ENCODE measurements around the gene DDX39A.
A peak's percentile ranks its signal among the peaks of the same experiment; 100 is the strongest.

Gene DDX39A

GRCh38 chr19:14371301-14371821 is 47.8 kb downstream of the DDX39A start:
- Histone ChIP-seq H3K36me3 (ENCODE audit: low read length) (no peaks in the 10 kb centered on the region), H3K27ac (ENCODE audit: low read depth, low read length) (no peak overlapping the region), H3K4me3 (ENCODE audit: insufficient read depth, low read length, poor library complexity, severe bottlenecking) (no peak overlapping the region), H3F3A (ENCODE audit: insufficient read depth) (no peaks in the 10 kb centered on the region), H3K9me2 (replicated peaks; ENCODE audit: insufficient read depth, low read length) (no peaks in the 10 kb centered on the region), H3K4me2 (ENCODE audit: low read depth, low read length, poor library complexity, severe bottlenecking) (no peak overlapping the region), H4K20me1 (ENCODE audit: low read depth, low read length) (no peaks in the 10 kb centered on the region), H3K9ac (ENCODE audit: low read length) (no peak overlapping the region), H3K79me2 (ENCODE audit: insufficient read depth, low read length) (no peaks in the 10 kb centered on the region), H3K27me3 (ENCODE audit: low read length) (no peaks in the 10 kb centered on the region), H3K9me3 (ENCODE audit: insufficient read depth, low read length) (no peaks in the 10 kb centered on the region), H2AFZ (ENCODE audit: low read depth, low read length, severe bottlenecking) (no peak overlapping the region)
- TF ChIP-seq, protein P1, sequence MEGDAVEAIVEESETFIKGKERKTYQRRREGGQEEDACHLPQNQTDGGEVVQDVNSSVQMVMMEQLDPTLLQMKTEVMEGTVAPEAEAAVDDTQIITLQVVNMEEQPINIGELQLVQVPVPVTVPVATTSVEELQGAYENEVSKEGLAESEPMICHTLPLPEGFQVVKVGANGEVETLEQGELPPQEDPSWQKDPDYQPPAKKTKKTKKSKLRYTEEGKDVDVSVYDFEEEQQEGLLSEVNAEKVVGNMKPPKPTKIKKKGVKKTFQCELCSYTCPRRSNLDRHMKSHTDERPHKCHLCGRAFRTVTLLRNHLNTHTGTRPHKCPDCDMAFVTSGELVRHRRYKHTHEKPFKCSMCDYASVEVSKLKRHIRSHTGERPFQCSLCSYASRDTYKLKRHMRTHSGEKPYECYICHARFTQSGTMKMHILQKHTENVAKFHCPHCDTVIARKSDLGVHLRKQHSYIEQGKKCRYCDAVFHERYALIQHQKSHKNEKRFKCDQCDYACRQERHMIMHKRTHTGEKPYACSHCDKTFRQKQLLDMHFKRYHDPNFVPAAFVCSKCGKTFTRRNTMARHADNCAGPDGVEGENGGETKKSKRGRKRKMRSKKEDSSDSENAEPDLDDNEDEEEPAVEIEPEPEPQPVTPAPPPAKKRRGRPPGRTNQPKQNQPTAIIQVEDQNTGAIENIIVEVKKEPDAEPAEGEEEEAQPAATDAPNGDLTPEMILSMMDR (IDR thresholded peaks at IDR 0.05; ENCODE audit: insufficient read depth, low read length, poor library complexity, severe bottlenecking) = no peak
- TF ChIP-seq EZH2phosphoT487 (conservative IDR thresholded peaks at IDR 0.05; ENCODE audit: low read length) = no peak

- Histone ChIP-seq H3K27me3 (ENCODE audit: low read length) (no peaks in the 10 kb centered on the region), H3K4me2 (ENCODE audit: low read depth, low read length, poor library complexity, severe bottlenecking) (no peak overlapping the region), H3K9me2 (replicated peaks; ENCODE audit: insufficient read depth, low read length) (no peaks in the 10 kb centered on the region), H3K79me2 (ENCODE audit: insufficient read depth, low read length) (no peaks in the 10 kb centered on the region), H3K4me3 (ENCODE audit: insufficient read depth, low read length, poor library complexity, severe bottlenecking) (no peak overlapping the region), H3K9ac (ENCODE audit: low read length) (no peak overlapping the region), H3F3A (ENCODE audit: insufficient read depth) (no peaks in the 10 kb centered on the region), H3K9me3 (ENCODE audit: insufficient read depth, low read length) (no peaks in the 10 kb centered on the region), H4K20me1 (ENCODE audit: low read depth, low read length) (no peaks in the 10 kb centered on the region), H3K36me3 (ENCODE audit: low read length) (no peaks in the 10 kb centered on the region), H2AFZ (ENCODE audit: low read depth, low read length, severe bottlenecking) (no peak overlapping the region), H3K27ac (ENCODE audit: low read depth, low read length) (no peak overlapping the region)
- TF ChIP-seq EZH2phosphoT487 (conservative IDR thresholded peaks at IDR 0.05; ENCODE audit: low read length) = no peak
- TF ChIP-seq, protein P1 (IDR thresholded peaks at IDR 0.05; ENCODE audit: insufficient read depth, low read length, poor library complexity, severe bottlenecking) = no peak
Measured at GRCh38 chr19:14370940-14371280, 48.2 kb downstream of the DDX39A start.

DNA sequence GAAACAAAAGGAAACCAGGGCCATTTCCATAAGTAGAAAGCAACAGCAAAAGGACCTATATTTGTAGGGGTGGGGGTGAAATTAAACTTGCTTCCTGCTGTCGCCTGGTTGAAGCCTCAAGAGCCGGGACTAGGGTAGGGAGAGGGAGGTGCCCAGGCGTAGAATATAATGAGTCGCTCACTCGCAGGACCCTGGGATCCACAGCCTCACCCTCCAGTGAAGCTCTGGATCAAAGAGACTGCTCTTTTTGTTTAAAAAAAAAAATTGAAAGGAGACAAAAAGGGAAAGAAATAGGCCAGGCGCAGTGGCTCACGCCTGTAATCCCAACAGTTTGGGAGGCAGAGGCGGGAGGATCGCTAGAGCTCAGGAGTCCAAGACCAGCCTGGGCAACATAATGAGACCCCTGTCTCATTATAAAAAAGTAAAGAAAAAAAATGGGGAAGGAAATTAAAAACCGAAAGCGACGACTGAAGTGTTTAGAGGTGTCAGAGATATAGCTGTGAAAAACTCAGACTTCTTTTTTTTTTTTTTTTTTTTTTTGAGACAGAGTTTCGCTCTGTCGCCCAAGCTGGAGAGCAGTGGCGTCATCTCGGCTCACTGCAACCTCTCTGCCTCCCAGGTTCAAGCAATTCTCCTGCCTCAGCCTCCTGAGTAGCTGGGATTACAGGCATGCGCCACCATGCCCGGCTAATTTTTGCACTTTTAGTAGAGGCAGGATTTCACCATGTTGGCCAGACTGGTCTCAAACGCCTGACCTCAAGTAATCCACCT is 48.8 kb downstream of the DDX39A start:
- Histone ChIP-seq H3K36me3 (ENCODE audit: low read length) (no peaks in the 10 kb centered on the region), H3F3A (ENCODE audit: insufficient read depth) (no peaks in the 10 kb centered on the region), H3K4me3 (ENCODE audit: insufficient read depth, low read length, poor library complexity, severe bottlenecking) (no peak overlapping the region), H3K27me3 (ENCODE audit: low read length) (no peaks in the 10 kb centered on the region), H4K20me1 (ENCODE audit: low read depth, low read length) (no peaks in the 10 kb centered on the region), H2AFZ (ENCODE audit: low read depth, low read length, severe bottlenecking) (no peak overlapping the region), H3K9ac (ENCODE audit: low read length) (no peak overlapping the region), H3K9me3 (ENCODE audit: insufficient read depth, low read length) (no peaks in the 10 kb centered on the region), H3K4me2 (ENCODE audit: low read depth, low read length, poor library complexity, severe bottlenecking) (peak overlapping the region; percentile 30), H3K9me2 (replicated peaks; ENCODE audit: insufficient read depth, low read length) (no peaks in the 10 kb centered on the region), H3K27ac (ENCODE audit: low read depth, low read length) (no peak overlapping the region), H3K79me2 (ENCODE audit: insufficient read depth, low read length) (no peaks in the 10 kb centered on the region)
- TF ChIP-seq, protein P1 (IDR thresholded peaks at IDR 0.05; ENCODE audit: insufficient read depth, low read length, poor library complexity, severe bottlenecking) = no peak
- TF ChIP-seq EZH2phosphoT487 (conservative IDR thresholded peaks at IDR 0.05; ENCODE audit: low read length) = no peak
